DND-41 (cell line): ENCODE data around the gene PDE4B.
"Not testable (repeated sequence)": the region's sequence is repeated elsewhere in the genome, so short reads cannot be mapped to it uniquely, and the experiment has no call there.

Source experiments
- ATAC-seq: fragments of 200-7000 bp; cut with Tn5 transposase; 3 replicates; pipeline ENCODE4 v1.9.1; 2021; ENCODE audit warnings: low read depth; ENCODE audit not compliant: insufficient read depth
- DNase-seq: peaks from one replicate; pipeline ENCODE4 v3.0.0-alpha.2; 2020
- H2AFZ ChIP-seq: 2 replicates; pipeline ENCODE4 v1.6.0; 2012; ENCODE audit warnings: low read depth, low read length
- H3K27ac ChIP-seq: 2 replicates; pipeline ENCODE4 v1.5.1; 2012; ENCODE audit warnings: low read length, inconsistent platforms
- H3K27me3 ChIP-seq: fragments of 200-600 bp; sonication (generic); 2 replicates; pipeline ENCODE4 v1.6.0; 2012; ENCODE audit warnings: low read length, mild to moderate bottlenecking, inconsistent platforms; ENCODE audit not compliant: insufficient read depth, poor library complexity
- H3K36me3 ChIP-seq: 2 replicates; pipeline ENCODE4 v1.5.1; 2012; ENCODE audit warnings: low read length, inconsistent platforms; ENCODE audit not compliant: insufficient read depth
- H3K4me1 ChIP-seq: 2 replicates; pipeline ENCODE4 v1.5.1; 2012; ENCODE audit warnings: mild to moderate bottlenecking, low read length; ENCODE audit not compliant: insufficient read depth
- H3K4me2 ChIP-seq: 2 replicates; pipeline ENCODE4 v1.6.0; 2012; ENCODE audit warnings: mild to moderate bottlenecking, moderate library complexity, low read length, inconsistent platforms; ENCODE audit not compliant: insufficient read depth
- H3K4me3 ChIP-seq, 2 experiments: fragments of 200-600 bp in 1 of 2; shearing (Covaris generic) in 1 of 2; 2 replicates each; pipeline ENCODE4 v1.5.1; 2012 to 2016; ENCODE audit warnings: inconsistent platforms in 2 of 2, low read length in 2 of 2, mild to moderate bottlenecking in 2 of 2, low read depth in 1 of 2, moderate library complexity in 1 of 2
- H3K79me2 ChIP-seq: 2 replicates; pipeline ENCODE4 v1.6.0; 2012; ENCODE audit warnings: low read length, inconsistent platforms; ENCODE audit not compliant: insufficient read depth
- H3K9ac ChIP-seq: 2 replicates; pipeline ENCODE4 v1.6.0; 2012; ENCODE audit warnings: low read depth, mild to moderate bottlenecking, inconsistent platforms, low read length, moderate library complexity
- H3K9me3 ChIP-seq: 2 replicates; pipeline ENCODE4 v1.5.1; 2012; ENCODE audit warnings: low read length, moderate library complexity, mild to moderate bottlenecking, inconsistent platforms; ENCODE audit not compliant: insufficient read depth, severe bottlenecking
- H4K20me1 ChIP-seq: 2 replicates; pipeline ENCODE4 v1.6.0; 2012; ENCODE audit warnings: low read length; ENCODE audit not compliant: insufficient read depth
- CTCF ChIP-seq: IDR thresholded peaks from 2 replicates; pipeline ENCODE4 v1.5.1; 2012; ENCODE audit warnings: borderline replicate concordance, low read length, moderate library complexity, mild to moderate bottlenecking; ENCODE audit not compliant: poor library complexity, severe bottlenecking; ENCODE audit errors: extremely low read depth
- EZH2 ChIP-seq: IDR thresholded peaks from 3 replicates; pipeline ENCODE4 v1.6.1; 2012; ENCODE audit warnings: borderline replicate concordance, low read depth, mild to moderate bottlenecking, moderate library complexity, low read length, inconsistent platforms; ENCODE audit not compliant: severe bottlenecking

Gene PDE4B

GRCh38 chr1:65850281-65850680, 57.6 kb downstream of the PDE4B start:
- Histone ChIP-seq H3K27me3 (no peaks in the 10 kb centered on the region), H3K4me3 (no peak overlapping the region), H3K4me1 (no peaks in the 10 kb centered on the region), H3K4me2 (no peak overlapping the region), H3K36me3 (no peaks in the 10 kb centered on the region), H3K9ac (no peak overlapping the region), H2AFZ (no peak overlapping the region), H3K9me3 (no peaks in the 10 kb centered on the region), H3K79me2 (no peaks in the 10 kb centered on the region), H4K20me1 (no peaks in the 10 kb centered on the region), H3K27ac (no peak overlapping the region)
- TF ChIP-seq EZH2 (no peak), CTCF (no peak)
- DNase-seq (no peak), ATAC-seq (no peak)

GRCh38 chr1:65856591-65856990, 63.9 kb downstream of the PDE4B start:
- not testable (repeated sequence) for DNase-seq, ATAC-seq, H2AFZ ChIP-seq

GRCh38 chr1:65866439-65866838, 73.7 kb downstream of the PDE4B start:
- Histone ChIP-seq H3K9me3 (no peaks in the 10 kb centered on the region), H4K20me1 (no peaks in the 10 kb centered on the region), H3K4me3 (no peak overlapping the region), H3K79me2 (no peaks in the 10 kb centered on the region), H3K27ac (no peak overlapping the region), H2AFZ (no peak overlapping the region), H3K9ac (no peak overlapping the region), H3K4me2 (no peak overlapping the region), H3K4me1 (no peaks in the 10 kb centered on the region), H3K27me3 (no peaks in the 10 kb centered on the region), H3K36me3 (no peaks in the 10 kb centered on the region)
- no peak for DNase-seq
- TF ChIP-seq CTCF (no peak), EZH2 (no peak)
- no peak for ATAC-seq

More at GRCh38 chr1:65856591-65856990, 63.9 kb downstream of the PDE4B start:
- not testable (repeated sequence) for H3K27me3 ChIP-seq, H3K4me1 ChIP-seq, H3K27ac ChIP-seq, H3K36me3 ChIP-seq, H3K79me2 ChIP-seq, H3K4me3 ChIP-seq, H3K9ac ChIP-seq, H4K20me1 ChIP-seq, H3K4me2 ChIP-seq, H3K9me3 ChIP-seq

- H3K27me3 ChIP-seq = no peaks in the 10 kb centered on the region
- H3K27ac ChIP-seq = no peak overlapping the region
- no peaks in the 10 kb centered on the region for H3K79me2 ChIP-seq
- H3K9ac ChIP-seq = no peak overlapping the region
- DNase-seq (no peak), ATAC-seq (no peak)
- H4K20me1 ChIP-seq = no peaks in the 10 kb centered on the region
- H3K36me3 ChIP-seq = no peaks in the 10 kb centered on the region
- H3K9me3 ChIP-seq = no peaks in the 10 kb centered on the region
- H3K4me2 ChIP-seq = no peak overlapping the region
- TF ChIP-seq CTCF (no peak), EZH2 (no peak)
- H3K4me1 ChIP-seq = no peaks in the 10 kb centered on the region
- no peak overlapping the region for H3K4me3 ChIP-seq
- H2AFZ ChIP-seq = no peak overlapping the region
Observed at GRCh38 chr1:65872301-65872700, 79.6 kb downstream of the PDE4B start.

GRCh38 chr1:65878342-65878741, 85.6 kb downstream of the PDE4B start:
- ATAC-seq, H3K9me3 ChIP-seq, H2AFZ ChIP-seq, DNase-seq, H3K27me3 ChIP-seq, H3K36me3 ChIP-seq, H3K4me2 ChIP-seq, H3K4me3 ChIP-seq, H3K4me1 ChIP-seq, H4K20me1 ChIP-seq, H3K9ac ChIP-seq, H3K79me2 ChIP-seq, H3K27ac ChIP-seq: not testable (repeated sequence)
